Sigmoid colon (tissue), 4 donors: ENCODE results near the gene PARP14.

Source experiments
- EP300 ChIP-seq, 4 donors: sonication (generic); formaldehyde crosslinking; IDR thresholded peaks; one replicate each; pipeline ENCODE4 v1.6.1; 2017; ENCODE audit warnings: antibody characterized with exemption in 4 of 4
- POLR2A ChIP-seq, 2 donors: fragments of 450-650 bp; IDR thresholded peaks; one replicate each; pipeline ENCODE4 v1.6.1; 2016; ENCODE audit warnings: antibody characterized with exemption in 2 of 2, mild to moderate bottlenecking in 2 of 2, moderate library complexity in 2 of 2
- POLR2AphosphoS5 ChIP-seq, 4 donors: sonication (generic); formaldehyde crosslinking; IDR thresholded peaks; one replicate each; pipeline ENCODE4 v1.6.1; 2017; ENCODE audit warnings: antibody characterized with exemption in 4 of 4
- TF ChIP-seq, protein P1 (sequence below), 4 experiments: fragments of 450-650 bp in 3 of 4; fragments of 200-600 bp in 1 of 4; IDR thresholded peaks; one replicate each; pipeline ENCODE4 v1.5.1; 2016 to 2019; ENCODE audit warnings: antibody characterized with exemption in 4 of 4, mild to moderate bottlenecking in 3 of 4, moderate library complexity in 2 of 4

DNA sequence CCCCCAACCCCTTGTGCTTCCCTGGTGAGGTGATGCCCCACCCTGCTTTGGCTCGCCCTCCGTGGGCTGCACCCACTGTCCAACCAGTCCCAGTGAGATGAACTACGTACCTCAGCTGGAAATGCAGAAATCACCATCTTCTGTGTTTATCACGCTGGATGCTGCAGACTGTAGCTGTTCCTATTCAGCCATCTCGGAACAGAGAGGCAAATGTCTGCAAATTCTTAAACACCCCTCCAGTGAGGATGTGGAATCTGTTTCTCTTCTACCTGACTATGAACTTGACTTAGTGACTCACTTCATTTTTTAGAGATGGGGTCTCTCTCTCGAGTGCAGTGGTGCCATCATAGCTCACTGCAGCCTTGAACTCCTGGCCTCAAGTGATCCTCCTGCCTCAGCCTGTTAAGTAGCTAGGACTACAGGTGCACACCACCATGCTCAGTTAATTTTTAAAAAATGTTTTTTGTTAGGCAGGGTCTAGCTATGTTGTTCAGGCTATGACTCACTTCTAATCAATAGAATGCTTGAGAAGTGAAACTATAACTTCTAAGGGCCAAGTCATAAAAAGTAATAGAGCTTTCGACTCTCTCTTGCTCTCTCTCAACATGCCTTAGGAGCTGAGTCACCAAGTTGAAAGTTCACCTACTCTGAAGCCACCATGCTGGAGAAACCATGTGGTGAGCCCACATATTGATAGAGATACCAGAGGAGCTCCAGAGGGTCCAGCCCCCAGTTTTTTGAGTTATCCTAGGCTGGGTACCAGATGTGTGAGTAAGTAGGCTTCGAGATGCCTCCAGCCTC lies 11.5 kb upstream of the PARP14 start:
- TF ChIP-seq, protein P1, sequence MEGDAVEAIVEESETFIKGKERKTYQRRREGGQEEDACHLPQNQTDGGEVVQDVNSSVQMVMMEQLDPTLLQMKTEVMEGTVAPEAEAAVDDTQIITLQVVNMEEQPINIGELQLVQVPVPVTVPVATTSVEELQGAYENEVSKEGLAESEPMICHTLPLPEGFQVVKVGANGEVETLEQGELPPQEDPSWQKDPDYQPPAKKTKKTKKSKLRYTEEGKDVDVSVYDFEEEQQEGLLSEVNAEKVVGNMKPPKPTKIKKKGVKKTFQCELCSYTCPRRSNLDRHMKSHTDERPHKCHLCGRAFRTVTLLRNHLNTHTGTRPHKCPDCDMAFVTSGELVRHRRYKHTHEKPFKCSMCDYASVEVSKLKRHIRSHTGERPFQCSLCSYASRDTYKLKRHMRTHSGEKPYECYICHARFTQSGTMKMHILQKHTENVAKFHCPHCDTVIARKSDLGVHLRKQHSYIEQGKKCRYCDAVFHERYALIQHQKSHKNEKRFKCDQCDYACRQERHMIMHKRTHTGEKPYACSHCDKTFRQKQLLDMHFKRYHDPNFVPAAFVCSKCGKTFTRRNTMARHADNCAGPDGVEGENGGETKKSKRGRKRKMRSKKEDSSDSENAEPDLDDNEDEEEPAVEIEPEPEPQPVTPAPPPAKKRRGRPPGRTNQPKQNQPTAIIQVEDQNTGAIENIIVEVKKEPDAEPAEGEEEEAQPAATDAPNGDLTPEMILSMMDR (IDR thresholded peaks at IDR 0.05): no peak
- no peak for TF ChIP-seq POLR2A (IDR thresholded peaks at IDR 0.05)
- TF ChIP-seq EP300 (IDR thresholded peaks at IDR 0.05): no peak
- TF ChIP-seq POLR2AphosphoS5 (IDR thresholded peaks at IDR 0.05): no peak
